Spleen (tissue), 7 donors: Measurements from ENCODE around the gene EHBP1.

Source experiments
- POLR2A ChIP-seq, 3 donors: fragments of 450-650 bp; IDR thresholded peaks; one replicate each; pipeline ENCODE4 v1.5.1; 2017; ENCODE audit warnings: antibody characterized with exemption in 3 of 3, mild to moderate bottlenecking in 1 of 3
- POLR2AphosphoS5 ChIP-seq, 3 donors: sonication (generic); formaldehyde crosslinking; IDR thresholded peaks; one replicate each; pipeline ENCODE4 v1.5.1; 2017; ENCODE audit warnings: antibody characterized with exemption in 3 of 3
- TF ChIP-seq, protein P1 (sequence below), 11 experiments: fragments of 200-600 bp in 7 of 11; fragments of 450-650 bp in 4 of 11; sonication (generic) in 4 of 11; IDR thresholded peaks in 8 of 11; conservative IDR thresholded peaks in 3 of 11; 1 replicate in 7 of 11; 2 replicates in 4 of 11; pipeline versions ENCODE4 v1.4.0 to v1.8.0; 2016 to 2021; ENCODE audit warnings: antibody characterized with exemption in 11 of 11, inconsistent platforms in 4 of 11, mild to moderate bottlenecking in 1 of 11
- donor health status: DM: no; HTN: no; CAD: no; lungs with moderate emphysema.
- donor health status: DM: no; HTN: no; CAD: no.
- donor health status: DM: no; HTN: no; CAD: no.

DNA sequence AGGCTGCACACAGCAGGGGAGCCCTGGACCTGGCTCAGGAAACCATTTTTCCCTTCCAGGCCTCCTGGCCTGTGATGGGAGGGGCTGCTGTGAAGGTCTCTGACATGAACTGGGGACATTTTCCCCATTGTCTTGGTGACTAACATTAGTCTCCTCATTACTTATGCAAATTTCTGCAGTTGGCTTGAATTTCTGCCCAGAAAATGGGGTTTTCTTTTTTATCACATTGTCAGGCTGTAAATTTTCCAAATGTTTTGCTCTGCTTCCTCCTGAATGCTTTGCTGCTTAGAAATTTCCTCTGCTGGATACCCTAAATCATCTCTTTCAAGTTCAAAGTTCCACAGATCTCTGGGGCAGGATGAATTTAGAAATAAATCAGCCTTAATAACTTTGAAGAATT lies 78.2 kb downstream of the EHBP1 start:
- TF ChIP-seq, protein P1, sequence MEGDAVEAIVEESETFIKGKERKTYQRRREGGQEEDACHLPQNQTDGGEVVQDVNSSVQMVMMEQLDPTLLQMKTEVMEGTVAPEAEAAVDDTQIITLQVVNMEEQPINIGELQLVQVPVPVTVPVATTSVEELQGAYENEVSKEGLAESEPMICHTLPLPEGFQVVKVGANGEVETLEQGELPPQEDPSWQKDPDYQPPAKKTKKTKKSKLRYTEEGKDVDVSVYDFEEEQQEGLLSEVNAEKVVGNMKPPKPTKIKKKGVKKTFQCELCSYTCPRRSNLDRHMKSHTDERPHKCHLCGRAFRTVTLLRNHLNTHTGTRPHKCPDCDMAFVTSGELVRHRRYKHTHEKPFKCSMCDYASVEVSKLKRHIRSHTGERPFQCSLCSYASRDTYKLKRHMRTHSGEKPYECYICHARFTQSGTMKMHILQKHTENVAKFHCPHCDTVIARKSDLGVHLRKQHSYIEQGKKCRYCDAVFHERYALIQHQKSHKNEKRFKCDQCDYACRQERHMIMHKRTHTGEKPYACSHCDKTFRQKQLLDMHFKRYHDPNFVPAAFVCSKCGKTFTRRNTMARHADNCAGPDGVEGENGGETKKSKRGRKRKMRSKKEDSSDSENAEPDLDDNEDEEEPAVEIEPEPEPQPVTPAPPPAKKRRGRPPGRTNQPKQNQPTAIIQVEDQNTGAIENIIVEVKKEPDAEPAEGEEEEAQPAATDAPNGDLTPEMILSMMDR (IDR thresholded peaks at IDR 0.05 in 8 of 11, conservative IDR thresholded peaks at IDR 0.05 in 3 of 11), result no peak
- TF ChIP-seq POLR2AphosphoS5 (IDR thresholded peaks at IDR 0.05), result no peak
- no peak for TF ChIP-seq POLR2A (IDR thresholded peaks at IDR 0.05)
